Stimulated activated CD8-positive, alpha-beta memory T cell treated with anti-CD3 and anti-CD28 coated beads, Interleukin-12 subunit alpha, Interleukin-12 subunit beta, amount 100 ng/mL, for 24 hours (primary cell): ENCODE results near the gene TOR2A.
"Not testable (repeated sequence)": the region's sequence is repeated elsewhere in the genome, so short reads cannot be mapped to it uniquely, and the experiment has no call there.

Experiments
- DNase-seq: peaks from one replicate; pipeline ENCODE4 v3.0.0-alpha.2; 2020; ENCODE audit errors: extremely low read depth

TOR2A gene

GRCh38 chr9:127768698-127769097 is 33.6 kb upstream of the TOR2A start:
- DNase-seq, result no peak

GRCh38 chr9:127767909-127768331 is 32.8 kb upstream of the TOR2A start:
- no peak for DNase-seq

GRCh38 chr9:127767410-127767809 is 32.3 kb upstream of the TOR2A start:
- no peak for DNase-seq

GRCh38 chr9:127765418-127765817 is 30.3 kb upstream of the TOR2A start:
- DNase-seq, result no peak

GRCh38 chr9:127763918-127764384 is 28.9 kb upstream of the TOR2A start:
- no peak for DNase-seq

- no peak for DNase-seq
Measured at GRCh38 chr9:127762111-127762676, 27.1 kb upstream of the TOR2A start.

- DNase-seq, result no peak
Measured at GRCh38 chr9:127761491-127761956, 26.4 kb upstream of the TOR2A start.

GRCh38 chr9:127761061-127761460 is 26.0 kb upstream of the TOR2A start:
- DNase-seq, result no peak

- no peak for DNase-seq
Measured at GRCh38 chr9:127758843-127759242, 23.7 kb upstream of the TOR2A start.

- not testable (repeated sequence) for DNase-seq
Measured at GRCh38 chr9:127756776-127757175, 21.7 kb upstream of the TOR2A start.

GRCh38 chr9:127756233-127756632 is 21.1 kb upstream of the TOR2A start:
- DNase-seq, result no peak

GRCh38 chr9:127755061-127756060 is 20.3 kb upstream of the TOR2A start:
- no peak for DNase-seq

GRCh38 chr9:127754099-127755060 is 19.3 kb upstream of the TOR2A start:
- no peak for DNase-seq

- no peak for DNase-seq
Measured at GRCh38 chr9:127753622-127754021, 18.5 kb upstream of the TOR2A start.

- DNase-seq, result no peak
Measured at GRCh38 chr9:127753148-127753547, 18.1 kb upstream of the TOR2A start.

- DNase-seq, result no peak
Measured at GRCh38 chr9:127751269-127752054, 16.4 kb upstream of the TOR2A start.

- no peak for DNase-seq
Measured at GRCh38 chr9:127749090-127749787, 14.1 kb upstream of the TOR2A start.

GRCh38 chr9:127746959-127747569 is 12.0 kb upstream of the TOR2A start:
- no peak for DNase-seq

- no peak for DNase-seq
Measured at GRCh38 chr9:127744398-127745110, 9.5 kb upstream of the TOR2A start.
